ENCODE results near the gene NDOR1.
A peak's percentile ranks its signal among the peaks of the same experiment; 100 is the strongest.
"Not testable (repeated sequence)": the region's sequence is repeated elsewhere in the genome, so short reads cannot be mapped to it uniquely, and the experiment has no call there.

Gene NDOR1

DNA sequence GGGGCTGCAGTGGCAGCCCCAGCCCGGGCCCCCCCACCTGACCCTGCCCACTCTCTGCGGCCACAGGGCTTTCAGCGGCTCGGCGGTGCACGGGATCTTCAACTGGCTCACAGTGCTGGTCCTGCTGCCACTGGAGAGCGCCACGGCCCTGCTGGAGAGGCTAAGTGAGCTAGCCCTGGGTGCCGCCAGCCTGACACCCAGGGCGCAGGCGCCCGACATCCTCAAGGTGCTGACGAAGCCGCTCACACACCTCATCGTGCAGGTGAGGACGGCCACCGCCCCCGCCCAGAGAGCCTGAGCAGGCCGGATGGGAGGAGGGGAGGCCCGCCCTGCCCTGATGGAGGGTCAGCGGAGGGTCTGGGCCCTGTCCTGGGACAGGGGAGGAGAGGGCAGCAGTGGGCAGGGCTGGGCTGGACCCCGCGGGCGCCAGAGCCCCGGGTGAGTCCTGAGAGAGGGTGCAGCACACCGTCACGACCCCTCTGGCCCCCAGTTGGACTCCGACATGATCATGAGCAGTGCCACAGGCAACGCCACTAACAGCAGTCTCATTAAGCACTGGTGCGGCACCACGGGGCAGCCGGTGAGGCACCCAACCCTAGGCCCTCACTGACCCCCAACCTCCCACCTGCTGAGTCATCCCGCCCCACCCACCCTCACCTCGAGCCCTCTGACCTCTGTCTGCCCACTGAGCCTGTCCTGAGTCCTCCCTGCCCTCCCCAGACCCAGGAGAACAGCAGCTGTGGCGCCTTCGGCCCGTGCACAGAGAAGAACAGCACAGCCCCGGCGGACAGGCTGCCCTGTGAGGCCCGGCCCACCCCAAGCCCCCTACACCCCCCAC is 27.9 kb downstream of the NDOR1 start:
- DNase-seq = no peak

DNA sequence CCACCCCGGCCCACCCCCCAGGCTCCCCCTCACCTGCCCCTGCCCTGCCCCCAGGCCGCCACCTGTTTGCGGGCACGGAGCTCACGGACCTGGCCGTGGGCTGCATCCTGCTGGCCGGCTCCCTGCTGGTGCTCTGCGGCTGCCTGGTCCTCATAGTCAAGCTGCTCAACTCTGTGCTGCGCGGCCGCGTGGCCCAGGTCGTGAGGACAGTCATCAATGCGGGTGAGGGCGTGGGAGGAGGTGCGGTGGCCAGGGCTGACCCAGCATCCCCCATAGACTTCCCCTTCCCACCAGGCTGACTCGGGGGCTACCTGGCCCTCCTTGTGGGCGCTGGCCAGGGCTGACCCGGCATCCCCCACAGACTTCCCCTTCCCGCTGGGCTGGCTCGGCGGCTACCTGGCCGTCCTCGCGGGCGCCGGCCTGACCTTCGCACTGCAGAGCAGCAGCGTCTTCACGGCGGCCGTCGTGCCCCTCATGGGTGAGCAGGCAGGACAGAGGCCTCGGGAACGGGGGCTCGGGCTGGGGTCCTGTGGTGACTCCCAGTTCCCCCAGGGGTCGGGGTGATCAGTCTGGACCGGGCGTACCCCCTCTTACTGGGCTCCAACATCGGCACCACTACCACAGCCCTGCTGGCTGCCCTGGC is 28.7 kb downstream of the NDOR1 start:
- no peak for DNase-seq

DNA sequence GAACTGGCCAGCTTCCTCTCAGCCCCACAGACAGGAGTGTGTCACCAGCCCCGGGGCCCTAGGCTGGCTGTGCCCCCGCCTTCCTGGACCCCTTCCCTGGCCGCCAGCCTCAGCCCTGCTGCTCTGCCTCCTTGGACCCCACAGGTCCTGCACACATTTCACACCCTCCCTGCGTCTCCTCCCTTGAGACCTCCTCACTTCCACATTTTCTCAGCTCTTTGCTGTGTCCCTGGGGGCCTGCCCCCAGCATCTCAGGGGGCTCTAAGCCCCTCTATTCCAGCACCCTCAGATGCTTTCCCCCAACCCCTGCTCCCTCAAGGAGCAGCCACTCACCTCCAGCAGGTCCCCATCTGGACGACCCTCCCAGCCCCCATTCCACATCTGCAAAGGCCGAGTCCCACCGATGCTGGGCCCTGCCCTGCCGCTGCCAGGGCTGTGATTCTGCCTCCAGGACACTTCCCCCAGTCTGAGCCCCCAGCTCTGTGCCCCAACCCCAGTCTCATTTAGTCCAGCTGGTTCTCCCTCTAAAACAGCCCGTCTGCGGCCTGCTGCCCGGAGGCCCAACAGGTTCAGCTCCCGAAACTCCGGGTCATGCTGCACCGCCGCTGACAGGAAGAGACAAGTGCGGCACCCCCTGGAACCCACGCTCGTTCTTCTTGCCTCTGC is 29.4 kb downstream of the NDOR1 start:
- DNase-seq = no peak

DNA sequence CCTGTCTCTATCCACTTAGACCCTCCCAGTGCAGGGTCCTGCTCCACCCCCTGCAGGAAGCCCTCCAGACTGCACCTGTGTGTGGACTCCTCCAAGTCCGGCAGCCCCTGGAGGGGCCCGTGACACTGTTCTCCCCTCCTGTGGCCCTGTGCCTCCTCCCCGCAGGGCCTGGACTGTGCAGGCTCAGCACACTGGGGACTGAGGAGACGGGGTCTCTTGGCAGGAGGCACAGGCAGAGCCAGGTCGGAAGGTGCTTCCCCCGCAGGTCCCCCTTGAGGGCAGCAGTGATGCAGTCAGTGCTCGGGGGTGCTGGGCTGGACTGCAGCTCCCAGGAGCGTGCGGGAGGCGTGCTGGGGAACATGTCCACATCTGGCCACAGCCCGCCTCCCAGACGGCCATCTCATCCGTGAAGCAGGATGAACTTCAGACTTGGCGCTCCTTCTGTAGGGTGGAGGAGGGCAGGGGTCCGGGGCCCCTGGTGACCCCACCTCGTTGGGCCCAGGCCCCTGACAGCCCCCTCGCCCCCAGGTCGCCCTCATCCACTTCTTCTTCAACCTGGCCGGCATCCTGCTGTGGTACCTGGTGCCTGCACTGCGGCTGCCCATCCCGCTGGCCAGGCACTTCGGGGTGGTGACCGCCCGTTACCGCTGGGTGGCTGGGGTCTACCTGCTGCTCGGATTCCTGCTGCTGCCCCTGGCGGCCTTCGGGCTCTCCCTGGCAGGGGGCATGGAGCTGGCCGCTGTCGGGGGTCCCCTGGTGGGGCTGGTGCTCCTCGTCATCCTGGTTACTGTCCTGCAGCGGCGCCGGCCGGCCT is 30.1 kb downstream of the NDOR1 start:
- DNase-seq = no peak

DNA sequence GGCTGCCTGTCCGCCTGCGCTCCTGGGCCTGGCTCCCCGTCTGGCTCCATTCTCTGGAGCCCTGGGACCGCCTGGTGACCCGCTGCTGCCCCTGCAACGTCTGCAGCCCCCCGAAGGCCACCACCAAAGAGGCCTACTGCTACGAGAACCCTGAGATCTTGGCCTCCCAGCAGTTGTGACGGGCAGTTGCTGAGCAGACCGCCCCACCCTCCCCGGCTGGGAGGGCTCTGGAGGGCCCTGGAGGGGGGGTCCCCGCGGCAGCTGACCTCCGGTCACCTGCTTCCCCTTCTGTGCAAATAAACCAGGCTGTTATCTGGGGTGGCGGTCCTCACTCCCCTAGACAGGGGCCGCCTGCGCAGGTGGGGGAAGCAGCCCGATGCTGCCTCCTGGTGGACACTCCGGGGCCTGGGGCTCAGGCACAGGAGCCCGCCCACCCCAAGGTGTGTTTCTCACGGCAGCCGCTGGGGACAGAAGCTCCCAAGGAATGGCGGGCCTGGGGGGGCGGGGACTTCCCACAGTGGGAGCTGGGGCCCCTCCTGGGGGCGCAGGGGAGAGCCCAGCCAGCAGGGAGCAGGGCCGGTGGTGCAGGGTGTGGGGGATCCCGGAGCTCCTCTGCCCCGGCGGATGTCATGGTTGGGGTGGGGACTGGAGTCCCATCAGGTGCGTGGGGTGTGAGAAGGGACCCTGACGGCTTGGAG is 30.9 kb downstream of the NDOR1 start:
- peak; percentile 35 for DNase-seq

DNA sequence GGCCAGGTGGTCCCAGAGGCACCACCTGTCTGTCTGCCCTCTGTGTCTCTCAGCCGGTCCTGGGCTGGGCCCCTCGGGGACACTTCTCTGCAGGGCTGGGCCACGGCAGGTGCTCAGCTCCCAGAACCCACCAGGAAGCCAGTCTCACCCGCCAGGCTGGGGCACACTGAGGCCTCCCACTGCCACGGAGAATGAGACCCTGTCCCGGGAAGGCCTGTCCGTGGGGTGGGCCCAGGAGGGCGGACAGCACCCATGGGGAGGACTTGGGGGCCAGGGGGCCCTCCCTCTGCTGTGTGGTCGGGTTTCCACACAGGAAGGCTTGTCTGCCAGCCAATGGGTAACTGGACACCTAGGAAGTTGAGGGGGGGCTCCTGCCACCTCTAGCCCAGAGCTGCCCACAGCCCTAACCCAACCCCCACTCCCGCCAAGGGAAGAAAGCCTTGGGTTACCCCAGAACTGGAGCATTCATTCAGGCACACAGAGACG is 31.5 kb downstream of the NDOR1 start:
- DNase-seq = peak; percentile 67

DNA sequence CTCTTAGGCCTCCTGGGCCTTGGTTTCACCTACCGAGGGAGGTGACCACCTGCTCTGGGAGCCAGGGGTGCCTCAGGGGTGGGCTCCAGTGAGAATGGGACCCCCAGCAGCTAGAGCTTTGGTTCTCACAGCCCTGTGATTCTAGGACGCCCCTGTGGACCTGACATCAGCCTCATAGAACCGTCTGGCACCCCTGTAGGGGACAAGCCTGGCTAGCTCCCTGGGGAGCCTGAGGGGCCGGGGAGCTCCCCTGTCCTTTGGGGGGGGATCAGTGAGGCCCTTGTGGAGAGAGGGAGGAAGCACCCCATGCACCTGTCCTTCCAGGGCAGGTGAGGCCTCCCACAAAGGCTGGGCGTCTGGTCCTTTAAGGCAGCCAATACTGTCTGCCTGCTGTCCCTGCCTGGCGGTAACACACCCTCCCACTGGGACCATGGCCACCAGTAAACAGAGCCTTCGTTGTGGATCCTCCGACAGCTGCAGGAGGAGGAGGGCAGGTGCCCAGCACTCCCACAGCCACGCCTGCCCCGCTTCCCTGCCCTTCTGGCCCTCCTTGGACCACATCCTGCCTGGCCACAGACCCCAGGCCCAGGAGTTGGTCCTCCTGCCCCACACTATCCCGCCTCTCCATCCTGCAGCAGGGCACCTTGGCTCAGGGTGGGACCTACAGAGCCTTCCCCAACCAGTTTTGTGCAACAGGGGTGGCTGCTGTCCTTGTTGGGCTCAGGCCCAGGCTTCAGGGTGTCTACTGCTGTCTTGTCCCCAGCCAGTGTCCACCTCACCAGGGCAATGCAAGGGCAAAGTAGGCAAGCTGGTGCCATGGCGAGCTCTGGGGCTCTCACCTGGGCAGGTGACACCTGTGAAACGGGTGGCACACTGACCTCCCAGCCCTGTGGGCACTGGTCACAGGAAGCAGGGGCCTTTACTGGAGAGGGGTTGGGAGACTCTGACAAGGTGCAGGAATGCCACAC is 32.5 kb downstream of the NDOR1 start:
- no peak for DNase-seq

DNA sequence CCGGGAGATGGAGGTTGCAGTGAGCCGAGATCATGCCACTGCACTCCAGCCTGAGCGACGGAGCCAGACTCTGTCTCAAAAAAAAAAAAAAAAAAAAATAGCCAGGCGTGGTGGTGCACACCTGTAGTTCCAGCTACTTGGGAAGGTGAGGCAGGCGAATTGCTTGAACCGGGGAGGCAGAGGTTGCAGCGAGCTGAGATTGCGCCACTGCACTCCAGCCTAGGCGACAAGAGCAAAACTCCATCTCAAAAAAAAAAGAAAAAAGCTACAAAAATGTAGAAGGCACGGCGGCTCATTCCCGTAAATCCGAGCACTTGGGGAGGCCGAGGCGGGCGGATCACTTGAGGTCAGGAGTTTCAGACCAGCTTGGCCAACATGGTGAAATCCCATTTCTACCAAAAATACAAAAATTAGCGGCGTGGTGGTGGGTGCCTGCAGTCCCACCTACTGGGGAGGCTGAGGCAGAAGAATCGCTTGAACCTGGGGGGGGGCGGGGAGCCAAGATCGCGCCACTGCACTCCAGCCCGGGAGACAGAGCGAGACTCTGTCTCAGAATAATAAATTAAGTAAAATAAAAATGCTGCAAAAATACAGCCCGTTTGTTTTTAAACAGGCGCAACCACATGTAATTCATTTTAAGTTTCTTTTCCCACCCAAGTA is 34.2 kb downstream of the NDOR1 start:
- not testable (repeated sequence) for DNase-seq

DNA sequence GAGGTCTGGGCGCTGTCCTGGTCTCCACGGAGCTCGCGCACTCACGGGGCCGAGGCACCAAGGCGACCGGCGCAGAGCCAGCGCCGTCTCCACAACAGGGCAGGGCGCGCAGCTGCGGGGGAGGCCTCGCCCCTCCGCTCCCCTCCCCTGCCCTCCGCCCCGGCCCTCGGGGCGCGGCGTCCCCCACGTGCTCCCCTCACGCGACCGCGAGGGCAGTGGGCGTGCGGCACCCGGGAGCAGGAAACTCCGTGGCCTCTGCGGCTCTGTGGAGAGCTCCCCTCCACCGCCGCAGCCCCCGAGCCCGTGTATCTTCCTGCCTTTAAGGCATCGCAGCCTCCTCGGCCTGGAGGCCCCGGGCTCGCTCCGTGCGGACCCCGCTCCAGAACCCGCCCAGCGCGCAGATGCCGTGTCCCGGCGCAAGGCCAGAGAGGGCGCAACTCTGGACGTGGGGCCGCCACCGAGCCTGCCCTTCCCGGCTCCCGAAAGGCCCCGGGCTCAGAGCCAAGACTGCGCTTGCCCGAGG is 34.9 kb downstream of the NDOR1 start:
- peak; percentile 58 for DNase-seq

DNA sequence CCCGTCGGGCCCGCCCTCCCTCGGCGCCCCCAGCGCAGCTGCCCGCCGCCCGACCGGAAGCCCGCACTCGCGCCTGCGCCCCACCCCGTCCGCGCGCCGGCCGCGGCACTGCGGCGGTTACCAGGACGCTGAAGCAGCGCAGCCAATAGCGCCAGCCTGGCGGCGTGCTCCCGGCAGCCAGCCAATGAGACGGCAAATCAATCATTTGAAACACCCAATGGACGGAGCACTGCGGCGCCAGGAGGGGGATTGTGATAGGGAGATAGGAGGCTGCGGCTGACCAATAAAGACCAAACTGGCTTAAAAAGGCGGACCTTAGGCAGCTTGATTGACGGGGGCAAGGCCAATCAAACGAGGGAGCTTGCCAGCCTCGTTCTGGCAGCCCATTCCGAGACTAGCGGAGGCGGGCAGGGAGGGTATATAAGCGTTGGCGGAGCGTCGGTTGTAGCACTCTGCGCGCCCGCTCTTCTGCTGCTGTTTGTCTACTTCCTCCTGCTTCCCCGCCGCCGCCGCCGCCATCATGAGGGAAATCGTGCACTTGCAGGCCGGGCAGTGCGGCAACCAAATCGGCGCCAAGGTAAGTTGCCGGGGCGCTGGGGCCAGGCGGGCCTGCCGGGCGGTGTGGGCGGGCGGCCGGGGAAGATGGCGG is 35.5 kb downstream of the NDOR1 start, which contains the start of gene TUBB4B:
Gene TUBB4B, plus strand, starts transcription at position 447 of the 649 bp plus-strand sequence. Its CDS starts 74 bp downstream, at position 521.
- peak; percentile 99 for DNase-seq

DNA sequence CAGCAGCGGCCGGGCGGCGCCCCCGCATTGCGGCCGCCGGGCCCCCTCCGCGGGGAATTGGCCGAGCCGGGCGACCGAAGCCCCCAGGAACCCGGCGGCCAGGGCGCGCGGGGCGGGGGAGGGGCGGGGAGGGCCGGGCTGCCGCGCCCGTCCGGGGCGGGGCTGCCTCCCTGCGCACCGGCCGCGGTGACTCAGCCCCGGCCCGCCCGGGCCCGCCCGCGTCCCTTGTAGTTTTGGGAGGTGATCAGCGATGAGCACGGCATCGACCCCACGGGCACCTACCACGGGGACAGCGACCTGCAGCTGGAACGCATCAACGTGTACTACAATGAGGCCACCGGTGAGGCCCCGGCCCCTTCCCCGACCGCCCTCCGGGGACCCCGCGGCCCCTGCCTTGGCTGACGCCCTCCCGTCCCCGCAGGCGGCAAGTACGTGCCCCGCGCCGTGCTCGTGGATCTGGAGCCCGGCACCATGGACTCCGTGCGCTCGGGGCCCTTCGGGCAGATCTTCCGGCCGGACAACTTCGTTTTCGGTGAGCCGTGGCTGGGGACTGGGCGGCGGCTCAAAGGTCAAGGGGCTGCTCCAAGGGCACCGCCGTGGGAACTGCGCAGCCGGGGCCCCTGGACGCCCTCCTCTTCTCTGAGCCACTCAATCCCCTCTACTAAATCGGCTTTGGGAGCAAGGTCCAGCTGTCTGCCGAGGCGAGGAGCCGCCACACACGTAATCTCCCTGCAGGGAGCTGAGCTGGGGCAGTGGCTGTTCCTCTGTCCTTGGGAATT is 36.2 kb downstream of the NDOR1 start:
- DNase-seq = no peak

DNA sequence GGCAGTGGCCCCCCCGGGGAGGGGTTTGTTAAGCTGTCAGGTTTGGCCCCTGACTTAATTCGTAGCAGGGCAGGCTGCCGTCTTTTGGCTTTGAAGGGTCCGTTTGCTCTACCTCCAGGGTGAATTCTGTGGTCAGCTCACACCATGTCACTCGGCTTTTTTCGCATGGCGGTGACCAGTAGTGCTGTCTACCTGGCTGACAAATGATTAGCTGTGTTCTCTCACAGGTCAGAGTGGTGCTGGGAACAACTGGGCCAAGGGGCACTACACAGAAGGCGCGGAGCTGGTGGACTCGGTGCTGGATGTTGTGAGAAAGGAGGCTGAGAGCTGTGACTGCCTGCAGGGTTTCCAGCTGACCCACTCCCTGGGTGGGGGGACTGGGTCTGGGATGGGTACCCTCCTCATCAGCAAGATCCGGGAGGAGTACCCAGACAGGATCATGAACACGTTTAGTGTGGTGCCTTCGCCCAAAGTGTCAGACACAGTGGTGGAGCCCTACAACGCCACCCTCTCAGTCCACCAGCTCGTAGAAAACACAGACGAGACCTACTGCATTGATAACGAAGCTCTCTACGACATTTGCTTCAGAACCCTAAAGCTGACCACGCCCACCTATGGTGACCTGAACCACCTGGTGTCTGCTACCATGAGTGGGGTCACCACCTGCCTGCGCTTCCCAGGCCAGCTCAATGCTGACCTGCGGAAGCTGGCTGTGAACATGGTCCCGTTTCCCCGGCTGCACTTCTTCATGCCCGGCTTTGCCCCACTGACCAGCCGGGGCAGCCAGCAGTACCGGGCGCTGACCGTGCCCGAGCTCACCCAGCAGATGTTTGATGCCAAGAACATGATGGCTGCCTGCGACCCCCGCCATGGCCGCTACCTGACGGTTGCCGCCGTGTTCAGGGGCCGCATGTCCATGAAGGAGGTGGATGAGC is 37.0 kb downstream of the NDOR1 start:
- DNase-seq = no peak

DNA sequence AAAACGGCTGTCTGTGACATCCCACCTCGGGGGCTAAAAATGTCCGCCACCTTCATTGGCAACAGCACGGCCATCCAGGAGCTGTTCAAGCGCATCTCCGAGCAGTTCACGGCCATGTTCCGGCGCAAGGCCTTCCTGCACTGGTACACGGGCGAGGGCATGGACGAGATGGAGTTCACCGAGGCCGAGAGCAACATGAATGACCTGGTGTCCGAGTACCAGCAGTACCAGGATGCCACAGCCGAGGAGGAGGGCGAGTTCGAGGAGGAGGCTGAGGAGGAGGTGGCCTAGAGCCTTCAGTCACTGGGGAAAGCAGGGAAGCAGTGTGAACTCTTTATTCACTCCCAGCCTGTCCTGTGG is 37.7 kb downstream of the NDOR1 start:
- not testable (repeated sequence) for DNase-seq

DNA sequence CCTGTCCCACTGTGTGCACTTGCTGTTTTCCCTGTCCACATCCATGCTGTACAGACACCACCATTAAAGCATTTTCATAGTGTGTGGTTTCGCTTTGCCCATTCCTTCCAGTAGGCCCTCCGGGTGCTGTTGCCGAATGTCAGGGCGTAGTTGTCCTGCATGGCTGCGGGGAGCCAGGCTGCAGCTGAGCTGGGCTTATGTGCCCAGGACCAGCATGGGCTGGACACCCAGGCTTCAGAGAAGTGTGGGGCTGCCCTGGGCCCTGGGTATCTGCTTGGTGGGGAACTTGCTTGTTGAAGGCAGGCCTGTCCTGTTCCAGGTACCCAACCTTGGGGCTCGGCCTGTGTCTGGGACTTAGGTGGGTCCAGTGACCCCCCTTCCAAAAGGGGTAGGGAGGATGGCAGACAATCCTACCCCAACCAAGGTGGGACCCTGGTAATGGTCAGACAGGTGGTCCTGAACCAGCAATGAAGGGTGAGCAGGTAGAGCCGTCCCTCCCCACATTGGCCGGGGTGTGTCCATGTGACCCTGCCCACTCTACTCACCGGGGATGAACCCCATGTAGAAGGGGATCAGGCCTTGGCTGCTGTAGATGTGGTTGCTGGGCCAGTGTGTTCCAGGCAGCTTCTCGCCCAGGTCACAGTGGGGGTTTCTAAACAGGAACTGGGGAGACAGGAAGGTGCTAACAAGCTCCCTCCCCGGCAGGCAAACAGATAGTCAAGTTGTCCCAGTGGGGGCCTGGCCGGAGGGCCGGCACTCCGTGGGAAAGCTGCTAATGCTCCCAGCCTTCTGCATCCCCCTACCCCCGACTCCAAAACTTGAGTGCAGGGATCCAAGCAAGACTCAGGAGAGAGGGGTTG is 38.4 kb downstream of the NDOR1 start:
- DNase-seq = no peak

DNA sequence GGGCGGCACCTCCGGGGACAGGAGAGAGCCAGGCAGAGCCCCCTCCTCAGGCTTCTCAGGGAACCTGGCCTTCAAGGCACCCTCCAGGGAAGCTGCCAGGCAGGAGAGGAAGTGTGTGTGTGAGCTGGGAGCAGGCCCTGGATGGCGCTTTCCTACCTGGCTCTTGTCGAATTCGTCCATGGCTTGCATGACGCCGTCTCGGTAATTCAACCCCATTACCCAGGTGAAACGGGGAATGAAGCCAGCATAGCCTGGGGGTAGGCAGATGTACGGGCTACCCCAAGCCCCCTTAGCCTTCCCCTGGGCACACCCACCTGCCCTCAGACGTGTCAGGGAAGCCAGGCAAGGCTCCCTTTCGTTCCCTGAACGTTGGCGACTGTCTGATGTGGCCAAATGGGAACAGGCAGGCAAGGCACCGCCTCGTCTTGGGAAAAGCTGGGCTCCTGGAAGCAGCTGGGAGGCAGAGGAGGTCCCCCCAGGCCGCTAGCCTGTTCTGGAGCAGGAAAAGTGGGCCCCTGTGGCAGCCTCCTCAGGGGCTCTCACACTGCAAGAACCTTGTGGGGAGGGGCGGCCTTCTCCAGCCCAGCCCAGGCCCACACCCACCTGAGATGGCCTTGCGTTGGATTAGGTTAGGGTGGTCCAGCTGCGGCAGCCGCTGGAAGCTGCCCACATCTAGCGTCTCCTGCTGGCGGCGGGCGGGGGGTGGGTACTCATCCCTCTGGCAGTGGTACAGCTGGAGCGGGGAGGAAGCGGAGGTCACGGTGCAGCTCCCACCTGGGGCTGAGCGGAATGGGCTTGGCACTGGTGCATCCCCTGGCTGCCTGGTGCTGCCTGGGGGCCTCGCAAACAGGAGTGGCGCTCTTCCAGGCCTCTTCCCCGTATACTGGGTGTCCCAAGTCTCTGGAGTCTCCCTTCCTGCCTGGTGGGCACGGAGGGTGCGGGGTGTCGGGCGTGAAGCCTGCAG is 39.3 kb downstream of the NDOR1 start:
- no peak for DNase-seq

Data from GF-D8 (cell line).